Measurements from ENCODE around the gene LRRC26. TPM values are rescaled to one million over a fixed set of nuclear protein-coding genes. Genes with fewer than 3 reads are reported as not detected.

LRRC26 gene
- total and polyA plus RNA-seq, 2 of the 13 experiments (the other 11 are each of a cell fraction or from before 2014, with no cell fraction given): not detected

DNA sequence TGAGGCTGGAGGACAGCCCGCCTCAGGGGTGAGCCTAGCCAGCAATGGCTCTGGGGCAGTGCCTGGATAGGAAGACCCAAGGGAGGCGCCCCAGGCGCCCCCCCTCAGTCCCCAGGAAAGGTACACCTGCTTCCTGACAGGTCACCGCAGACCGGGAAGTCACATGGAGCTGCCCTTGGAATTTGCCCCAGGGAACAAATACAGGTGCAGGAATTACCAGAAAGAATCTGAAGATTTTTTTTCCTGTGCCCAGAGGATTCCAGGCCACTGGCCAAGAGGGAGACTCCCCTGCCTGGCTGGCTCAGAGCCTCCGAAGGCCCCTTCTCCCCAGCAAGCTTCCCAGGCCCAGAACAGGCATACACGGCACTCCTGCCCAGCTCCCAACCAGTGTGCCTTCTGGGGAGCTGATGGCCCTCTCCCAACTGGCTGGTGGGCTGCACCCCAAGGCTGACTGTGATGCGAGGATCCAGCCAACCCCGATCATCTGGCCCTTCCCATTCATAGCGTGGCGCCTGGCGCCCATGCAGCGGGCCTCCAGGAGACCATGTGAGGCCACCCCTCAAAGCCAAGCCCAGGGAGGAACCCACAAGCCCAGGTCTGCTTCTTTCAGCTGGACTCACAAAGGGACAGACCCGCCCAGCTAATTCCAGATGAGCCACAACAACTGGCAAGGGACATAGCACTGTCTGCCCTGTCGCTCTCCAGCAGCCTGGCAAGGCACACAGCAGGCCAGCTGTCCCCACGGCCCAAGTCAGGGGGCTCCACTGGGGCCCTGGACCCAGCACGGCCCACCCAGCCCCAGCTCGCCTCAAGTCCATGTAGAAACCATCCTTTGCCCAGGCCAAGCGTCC is 28.4 kb upstream of the LRRC26 start:
- no TSS peak for BruUV-seq (replicated peaks)
- Histone ChIP-seq H3K9me3 (ENCODE audit: low read length) (no peaks in the 10 kb centered on the region), H3K4me2 (ENCODE audit: low read depth, low read length) (peak overlapping the region; percentile 90), H2AFZ (ENCODE audit: low read length) (no peak overlapping the region), H3K4me1 (ENCODE audit: insufficient read depth, low read length) (peaks cover 68% of the 10 kb centered on the region), H3K27me3 (ENCODE audit: control insufficient read depth in 1 of 2, insufficient read depth in 2 of 2, low read length in 2 of 2) (no peaks in the 10 kb centered on the region), H3K79me2 (ENCODE audit: insufficient read depth, low read length) (peaks cover 57% of the 10 kb centered on the region), H3K36me3 (replicated peaks in 1 of 2; ENCODE audit: control insufficient read depth in 1 of 2, insufficient read depth in 2 of 2, low read length in 2 of 2) (no peaks in the 10 kb centered on the region; a peak in 1 of 5 replicates), H3K27ac (ENCODE audit: extremely low read length, insufficient read depth, low read length) (peak overlapping the region; percentile 47), H4K20me1 (ENCODE audit: insufficient read depth, low read length) (no peaks in the 10 kb centered on the region; the same call in 1 of the 2 replicates), H3K4me3 (replicated peaks in 1 of 3; ENCODE audit: insufficient read depth in 1 of 3, low read depth in 2 of 3, low read length in 3 of 3) (peak overlapping the region; percentile 71 to 75 (median 72)), H3K9ac (ENCODE audit: insufficient read depth, low read depth, low read length) (peak overlapping the region; percentile 73)
- WGBS (ENCODE audit: low lambda C conversion rate): 10% methylated on average over 4 of the region's 19 CpGs
- DNase-seq (ENCODE audit: low spot score): no peak
- intact Hi-C loops (cut with micrococcal nuclease; ENCODE audit: unreplicated experiment): no loop called here
- in situ Hi-C loops (cut with HindIII; ENCODE audit: extremely low pct_ligation_motif_present, low pct_unique_long_range_greater_than_20kb): no loop called here
- CTCF ChIA-PET (ENCODE audit: low intra/inter-chr PET ratio, low total read pairs): no interaction called here
- no peak; the same call in 2 of the 3 replicates for ATAC-seq
- no peak for FAIRE-seq
- POLR2A ChIA-PET: interaction anchor here (0.8 to 3.0 kb wide), 11 partner anchors 9 to 80 kb away, joined by 3 to 47 read pairs (median 7); partner anchors contain the start of genes ANAPC2, RNF208, SSNA1 and TUBB4B
- no peak for TF ChIP-seq ZNF577 (CRISPR knock-in tag; IDR thresholded peaks at IDR 0.05; ENCODE audit: borderline replicate concordance, low read depth)
- 0 out of 2 replicates have a peak, but pooled peaks have one; percentile 18 for TF ChIP-seq ZBTB7B (CRISPR knock-in tag; IDR thresholded peaks at IDR 0.05)
- no peak for TF ChIP-seq ZNF136 (CRISPR knock-in tag; IDR thresholded peaks at IDR 0.05; ENCODE audit: low read depth)
- TF ChIP-seq THAP9 (CRISPR knock-in tag; IDR thresholded peaks at IDR 0.05; ENCODE audit: borderline replicate concordance): no peak
- TF ChIP-seq, protein P1, sequence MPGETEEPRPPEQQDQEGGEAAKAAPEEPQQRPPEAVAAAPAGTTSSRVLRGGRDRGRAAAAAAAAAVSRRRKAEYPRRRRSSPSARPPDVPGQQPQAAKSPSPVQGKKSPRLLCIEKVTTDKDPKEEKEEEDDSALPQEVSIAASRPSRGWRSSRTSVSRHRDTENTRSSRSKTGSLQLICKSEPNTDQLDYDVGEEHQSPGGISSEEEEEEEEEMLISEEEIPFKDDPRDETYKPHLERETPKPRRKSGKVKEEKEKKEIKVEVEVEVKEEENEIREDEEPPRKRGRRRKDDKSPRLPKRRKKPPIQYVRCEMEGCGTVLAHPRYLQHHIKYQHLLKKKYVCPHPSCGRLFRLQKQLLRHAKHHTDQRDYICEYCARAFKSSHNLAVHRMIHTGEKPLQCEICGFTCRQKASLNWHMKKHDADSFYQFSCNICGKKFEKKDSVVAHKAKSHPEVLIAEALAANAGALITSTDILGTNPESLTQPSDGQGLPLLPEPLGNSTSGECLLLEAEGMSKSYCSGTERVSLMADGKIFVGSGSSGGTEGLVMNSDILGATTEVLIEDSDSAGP (CRISPR knock-in tag; IDR thresholded peaks at IDR 0.05; ENCODE audit: borderline replicate concordance): 0 out of 2 replicates have a peak, but pooled peaks have one; percentile 38
- peak; percentile 40; the same call in 1 of the 2 replicates for TF ChIP-seq ZNF501 (CRISPR knock-in tag; IDR thresholded peaks at IDR 0.05)
- TF ChIP-seq ZEB1 (IDR thresholded peaks at IDR 0.05; ENCODE audit: insufficient replicate concordance, low read depth): peak; percentile 94
- no peak for TF ChIP-seq ZNF160 (CRISPR knock-in tag; IDR thresholded peaks at IDR 0.05)
- peak; percentile 49; the same call in 1 of the 2 replicates for TF ChIP-seq ARID5B (CRISPR knock-in tag; IDR thresholded peaks at IDR 0.05)
- TF ChIP-seq ZNF292 (CRISPR knock-in tag; IDR thresholded peaks at IDR 0.05; ENCODE audit: borderline replicate concordance, low read depth): 0 out of 2 replicates have a peak, but pooled peaks have one; percentile 24
- TF ChIP-seq ZNF121 (CRISPR knock-in tag; IDR thresholded peaks at IDR 0.05): no peak
- no peak for TF ChIP-seq TOPORS (CRISPR knock-in tag; IDR thresholded peaks at IDR 0.05)

All from HepG2 (cell line).